SK-N-DZ (cell line): Measurements from ENCODE around the gene OGDH.
"Not testable (repeated sequence)": the region's sequence is repeated elsewhere in the genome, so short reads cannot be mapped to it uniquely, and the experiment has no call there.

Experiments used
- DNase-seq: peaks from one replicate; pipeline ENCODE4 v3.0.0-alpha.2; 2015; ENCODE audit warnings: low spot score

The OGDH gene

GRCh38 chr7:44667190-44667589 lies 60.8 kb downstream of the OGDH start:
- no peak for DNase-seq

GRCh38 chr7:44671069-44671468 lies 64.6 kb downstream of the OGDH start:
- no peak for DNase-seq

- DNase-seq = no peak
Measured at GRCh38 chr7:44673324-44673723, 66.9 kb downstream of the OGDH start.

GRCh38 chr7:44673771-44674170 lies 67.3 kb downstream of the OGDH start:
- DNase-seq = no peak

GRCh38 chr7:44674381-44674780 lies 68.0 kb downstream of the OGDH start:
- DNase-seq = no peak

GRCh38 chr7:44676776-44677175 lies 70.3 kb downstream of the OGDH start:
- no peak for DNase-seq

- DNase-seq = no peak
Measured at GRCh38 chr7:44678101-44678470, 71.7 kb downstream of the OGDH start.

GRCh38 chr7:44678471-44679179 lies 72.2 kb downstream of the OGDH start:
- no peak for DNase-seq

GRCh38 chr7:44681645-44682044 lies 75.2 kb downstream of the OGDH start:
- no peak for DNase-seq

GRCh38 chr7:44685723-44686122 lies 79.3 kb downstream of the OGDH start:
- DNase-seq = no peak

- no peak for DNase-seq
Measured at GRCh38 chr7:44689427-44689826, 83.0 kb downstream of the OGDH start.

- no peak for DNase-seq
Measured at GRCh38 chr7:44693641-44694313, 87.3 kb downstream of the OGDH start.

- no peak for DNase-seq
Measured at GRCh38 chr7:44694326-44694725, 87.9 kb downstream of the OGDH start.

GRCh38 chr7:44694766-44695165 lies 88.3 kb downstream of the OGDH start:
- no peak for DNase-seq

- no peak for DNase-seq
Measured at GRCh38 chr7:44695756-44696155, 89.3 kb downstream of the OGDH start.

- no peak for DNase-seq
Measured at GRCh38 chr7:44696728-44697127, 90.3 kb downstream of the OGDH start.

- no peak for DNase-seq
Measured at GRCh38 chr7:44697136-44698045, 91.0 kb downstream of the OGDH start.

- DNase-seq = no peak
Measured at GRCh38 chr7:44698046-44698580, 91.7 kb downstream of the OGDH start.

GRCh38 chr7:44699598-44699997 lies 93.2 kb downstream of the OGDH start:
- DNase-seq = not testable (repeated sequence)

- DNase-seq = no peak
Measured at GRCh38 chr7:44700322-44700721, 93.9 kb downstream of the OGDH start.

GRCh38 chr7:44703391-44703790 lies 97.0 kb downstream of the OGDH start:
- DNase-seq = not testable (repeated sequence)

GRCh38 chr7:44703921-44704320 lies 97.5 kb downstream of the OGDH start:
- no peak for DNase-seq
